Cardiac muscle cell (in vitro differentiated cells and primary cell): Measurements from ENCODE around the gene PCF11. TPM values are rescaled to one million over a fixed set of nuclear protein-coding genes. Genes with fewer than 3 reads are reported as not detected.
A peak's percentile ranks its signal among the peaks of the same experiment; 100 is the strongest.

Source experiments
- DNase-seq, 2 donors: peaks; one replicate each; pipeline versions ENCODE4 v3.0.0 to v3.0.0-alpha.2; 2010 to 2017; ENCODE audit warnings: low read depth in 1 of 2, low spot score in 1 of 2
- H3K27ac ChIP-seq: fragments of 200-600 bp; sonication (generic); 2 replicates; pipeline ENCODE4 v1.5.1; 2016
- H3K27me3 ChIP-seq: fragments of 200-600 bp; sonication (generic); 2 replicates; pipeline ENCODE4 v1.6.0; 2016; ENCODE audit warnings: control low read depth
- H3K36me3 ChIP-seq: fragments of 200-600 bp; sonication (generic); 2 replicates; pipeline ENCODE4 v1.5.1; 2016; ENCODE audit warnings: control low read depth
- H3K4me1 ChIP-seq: fragments of 200-600 bp; sonication (generic); 2 replicates; pipeline ENCODE4 v1.8.1; 2017; ENCODE audit warnings: low read depth, mild to moderate bottlenecking, mixed run types
- H3K4me3 ChIP-seq: fragments of 200-600 bp; sonication (generic); 2 replicates; pipeline ENCODE4 v1.5.1; 2016; ENCODE audit warnings: mild to moderate bottlenecking
- H3K9me3 ChIP-seq: fragments of 200-600 bp; sonication (generic); 2 replicates; pipeline ENCODE4 v1.5.1; 2017; ENCODE audit warnings: low read depth, mild to moderate bottlenecking, control low read depth
- polyA plus RNA-seq: library from polyadenylated mRNA; unstranded; fragments of >200 nt; fragmentation: Nextera tagmentation; extraction: Ambion mirVana; gene quantifications from 2 replicates; pipeline ENCODE4 v1.2.1, GENCODE V29; 2016
- total RNA-seq: library from RNA; depleted of rRNA; stranded (reverse); fragments of >200 nt; gene quantifications from 2 replicates; pipeline ENCODE4 v1.2.3, GENCODE V29; 2016
- TF ChIP-seq, protein P1 (sequence below): IDR thresholded peaks from 2 replicates; pipeline ENCODE4 v1.5.1; 2012; ENCODE audit warnings: low read depth, mild to moderate bottlenecking, low read length

PCF11 gene
- total and polyA plus RNA-seq, 2 experiments from 2014 or later: 14.5 to 204 TPM

DNA sequence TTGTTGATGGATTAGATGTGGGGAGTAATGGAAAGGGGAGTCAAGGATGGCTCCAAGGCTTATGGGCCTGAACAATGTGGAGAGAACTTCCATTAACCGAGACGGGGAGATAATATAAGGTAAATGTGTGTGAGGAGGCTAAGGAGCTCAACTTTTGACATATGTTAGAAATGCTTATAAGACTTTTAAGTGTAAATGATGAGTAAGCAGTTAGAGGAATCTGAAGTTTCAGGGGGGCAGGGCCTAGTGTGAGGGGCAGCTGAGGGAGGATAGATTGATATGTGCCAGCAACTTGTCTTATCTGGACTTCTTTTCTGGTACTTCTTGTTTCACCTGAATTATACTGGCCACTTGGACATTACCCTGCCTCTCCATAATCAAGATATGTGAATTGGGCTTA lies 66.5 kb downstream of the PCF11 start:
- Histone ChIP-seq H3K27me3 (no peaks in the 10 kb centered on the region), H3K4me3 (no peak overlapping the region), H3K9me3 (no peaks in the 10 kb centered on the region), H3K4me1 (no peaks in the 10 kb centered on the region), H3K27ac (no peak overlapping the region), H3K36me3 (no peaks in the 10 kb centered on the region)
- no peak for DNase-seq
- TF ChIP-seq, protein P1, sequence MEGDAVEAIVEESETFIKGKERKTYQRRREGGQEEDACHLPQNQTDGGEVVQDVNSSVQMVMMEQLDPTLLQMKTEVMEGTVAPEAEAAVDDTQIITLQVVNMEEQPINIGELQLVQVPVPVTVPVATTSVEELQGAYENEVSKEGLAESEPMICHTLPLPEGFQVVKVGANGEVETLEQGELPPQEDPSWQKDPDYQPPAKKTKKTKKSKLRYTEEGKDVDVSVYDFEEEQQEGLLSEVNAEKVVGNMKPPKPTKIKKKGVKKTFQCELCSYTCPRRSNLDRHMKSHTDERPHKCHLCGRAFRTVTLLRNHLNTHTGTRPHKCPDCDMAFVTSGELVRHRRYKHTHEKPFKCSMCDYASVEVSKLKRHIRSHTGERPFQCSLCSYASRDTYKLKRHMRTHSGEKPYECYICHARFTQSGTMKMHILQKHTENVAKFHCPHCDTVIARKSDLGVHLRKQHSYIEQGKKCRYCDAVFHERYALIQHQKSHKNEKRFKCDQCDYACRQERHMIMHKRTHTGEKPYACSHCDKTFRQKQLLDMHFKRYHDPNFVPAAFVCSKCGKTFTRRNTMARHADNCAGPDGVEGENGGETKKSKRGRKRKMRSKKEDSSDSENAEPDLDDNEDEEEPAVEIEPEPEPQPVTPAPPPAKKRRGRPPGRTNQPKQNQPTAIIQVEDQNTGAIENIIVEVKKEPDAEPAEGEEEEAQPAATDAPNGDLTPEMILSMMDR: no peak

GRCh38 chr11:83235825-83236224 lies 78.9 kb downstream of the PCF11 start:
- H3K27ac ChIP-seq: peak overlapping the region; percentile 89
- peak; percentile 53 to 57 for DNase-seq
- H3K36me3 ChIP-seq: no peaks in the 10 kb centered on the region
- H3K4me1 ChIP-seq: peaks cover 27% of the 10 kb centered on the region
- TF ChIP-seq, protein P1: no peak
- no peaks in the 10 kb centered on the region for H3K27me3 ChIP-seq
- H3K9me3 ChIP-seq: no peaks in the 10 kb centered on the region
- no peak overlapping the region for H3K4me3 ChIP-seq

Other genes with a start within 250 kb of the PCF11 start
- 9.4 and 9.8 TPM in 2 replicates for gene RAB30, start 85.2 kb upstream of the PCF11 start, total RNA-seq
- 4.3 and 6.9 TPM in 2 replicates for gene RAB30, start 85.2 kb upstream of the PCF11 start, polyA plus RNA-seq
- gene ANKRD42, start 36.6 kb downstream of the PCF11 start, total RNA-seq: 8.1 and 8.6 TPM in 2 replicates
- 6.8 and 8.3 TPM in 2 replicates for gene ANKRD42, start 36.6 kb downstream of the PCF11 start, polyA plus RNA-seq
- gene CCDC90B, start 129.2 kb downstream of the PCF11 start, total RNA-seq: 58.8 and 64.7 TPM in 2 replicates
- gene CCDC90B, start 129.2 kb downstream of the PCF11 start, polyA plus RNA-seq: 94.1 and 97.6 TPM in 2 replicates